AG08396 (cell line): Measurements from ENCODE around the gene IL17C.

ENCODE experiments used
- DNase-seq: peaks from one replicate; pipeline ENCODE4 v3.0.0; 2012; ENCODE audit warnings: low spot score, mixed read lengths

IL17C gene

DNA sequence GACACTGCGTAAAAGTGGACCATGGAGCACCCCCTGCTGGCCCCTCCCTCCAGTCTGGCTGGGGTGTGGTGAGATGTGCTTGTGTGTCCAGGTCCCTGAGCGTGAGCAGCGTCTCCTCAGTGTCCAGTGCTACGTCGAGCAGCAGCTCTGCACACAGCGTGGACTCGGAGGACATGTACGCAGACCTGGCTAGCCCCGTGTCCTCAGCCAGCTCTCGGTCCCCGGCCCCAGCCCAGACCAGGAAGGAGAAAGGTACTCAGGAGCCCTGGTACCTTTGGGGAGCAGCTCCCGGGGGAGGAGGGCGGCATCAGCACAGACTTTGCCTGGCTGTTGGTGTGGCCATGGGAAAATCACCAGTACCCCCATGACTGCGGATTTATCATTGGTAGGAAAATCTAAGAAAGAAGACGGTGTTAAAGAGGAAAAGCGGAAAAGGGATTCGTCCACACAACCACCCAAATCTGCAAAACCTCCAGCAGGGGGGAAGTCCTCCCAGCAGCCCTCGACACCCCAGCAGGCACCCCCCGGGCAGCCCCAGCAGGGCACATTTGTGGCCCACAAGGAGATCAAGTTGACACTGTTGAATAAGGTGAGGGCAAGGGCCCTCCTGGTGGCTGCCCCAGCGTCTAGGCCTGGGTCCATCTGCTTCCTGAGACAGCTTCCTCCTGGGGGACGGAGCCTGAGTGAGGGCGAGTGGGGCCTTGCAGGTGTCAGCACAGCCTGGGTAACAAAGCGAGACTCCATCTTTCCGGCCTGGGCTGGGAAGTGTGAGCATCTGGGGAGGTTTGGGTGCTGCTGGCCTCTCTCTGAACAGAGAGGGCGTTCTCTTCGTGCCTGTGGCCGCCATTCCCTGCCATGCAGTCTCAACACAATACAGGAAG is 10.6 kb upstream of the IL17C start:
- DNase-seq: no peak

DNA sequence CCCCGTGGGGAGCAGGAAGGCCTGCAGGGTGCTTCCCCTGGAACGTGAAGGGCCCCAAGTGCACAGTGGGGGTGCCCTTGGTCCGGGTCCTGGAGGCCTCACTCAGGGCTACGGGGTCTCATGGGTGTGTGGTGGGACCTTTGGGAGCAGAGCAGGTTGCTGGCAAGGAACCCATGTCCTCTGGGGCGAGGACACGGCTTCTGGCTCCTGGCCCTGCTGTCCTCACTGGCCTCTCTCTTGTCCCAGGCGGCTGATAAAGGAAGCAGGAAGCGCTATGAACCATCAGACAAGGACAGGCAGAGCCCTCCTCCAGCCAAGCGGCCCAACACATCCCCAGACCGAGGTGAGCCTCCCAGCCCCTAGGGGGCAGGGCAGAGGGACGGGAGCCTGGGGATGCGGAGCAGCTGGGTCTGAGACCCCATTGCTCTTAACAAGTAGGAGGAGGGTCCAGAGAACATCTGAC is 9.8 kb upstream of the IL17C start:
- DNase-seq: no peak

DNA sequence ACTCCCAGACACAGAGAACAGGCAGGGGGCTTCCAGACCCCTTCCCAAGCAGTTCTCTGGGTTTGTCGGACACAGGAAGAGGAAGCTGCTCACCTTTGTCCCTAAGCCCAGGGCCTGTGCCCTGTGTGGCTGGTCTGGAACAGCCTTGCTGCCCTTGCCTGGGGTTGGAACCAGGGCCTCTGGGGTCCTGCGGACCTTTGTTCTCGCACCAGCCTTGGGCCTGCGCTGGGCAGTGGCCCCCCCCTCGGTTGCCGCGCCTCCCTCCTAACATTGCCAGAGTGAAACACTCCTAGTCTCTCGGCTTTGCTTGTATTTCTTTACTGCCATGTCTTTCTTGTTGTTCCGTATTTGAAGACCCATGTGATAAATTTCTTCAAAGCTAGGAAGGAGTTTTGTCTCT is 8.5 kb upstream of the IL17C start:
- DNase-seq: no peak

DNA sequence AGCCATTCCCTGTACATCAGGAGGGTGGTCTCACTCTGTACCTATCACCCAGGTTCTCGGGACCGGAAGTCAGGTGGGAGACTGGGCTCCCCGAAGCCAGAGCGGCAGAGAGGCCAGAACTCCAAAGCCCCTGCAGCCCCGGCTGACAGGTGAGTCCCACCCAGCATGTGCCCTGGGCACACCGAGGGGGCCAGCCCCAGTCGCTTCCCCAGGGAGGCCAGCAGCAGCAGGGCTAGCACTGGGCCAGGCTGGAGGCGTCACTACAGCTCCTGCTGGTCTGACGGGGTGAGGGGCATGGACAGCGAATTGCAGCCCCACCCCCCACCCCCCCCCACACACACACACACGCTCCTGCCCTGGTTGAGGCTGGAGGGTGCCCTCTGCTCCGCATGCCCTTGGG is 7.9 kb upstream of the IL17C start:
- no peak for DNase-seq

DNA sequence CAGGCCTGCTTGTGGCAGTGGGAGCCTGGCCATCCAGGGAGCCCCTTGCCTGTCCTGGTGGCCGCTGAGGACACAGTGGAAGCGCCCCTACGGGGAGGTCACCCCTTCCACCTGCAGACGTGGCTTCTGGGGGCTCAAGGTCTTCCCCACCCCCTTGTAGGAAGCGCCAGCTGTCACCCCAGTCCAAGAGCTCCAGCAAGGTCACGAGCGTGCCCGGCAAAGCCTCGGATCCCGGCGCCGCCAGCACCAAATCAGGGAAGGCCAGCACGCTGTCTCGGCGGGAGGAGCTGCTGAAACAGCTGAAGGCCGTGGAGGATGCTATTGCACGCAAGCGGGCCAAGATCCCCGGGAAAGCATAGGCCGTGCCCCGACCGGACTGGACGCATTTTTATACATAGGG is 7.4 kb upstream of the IL17C start:
- no peak for DNase-seq

DNA sequence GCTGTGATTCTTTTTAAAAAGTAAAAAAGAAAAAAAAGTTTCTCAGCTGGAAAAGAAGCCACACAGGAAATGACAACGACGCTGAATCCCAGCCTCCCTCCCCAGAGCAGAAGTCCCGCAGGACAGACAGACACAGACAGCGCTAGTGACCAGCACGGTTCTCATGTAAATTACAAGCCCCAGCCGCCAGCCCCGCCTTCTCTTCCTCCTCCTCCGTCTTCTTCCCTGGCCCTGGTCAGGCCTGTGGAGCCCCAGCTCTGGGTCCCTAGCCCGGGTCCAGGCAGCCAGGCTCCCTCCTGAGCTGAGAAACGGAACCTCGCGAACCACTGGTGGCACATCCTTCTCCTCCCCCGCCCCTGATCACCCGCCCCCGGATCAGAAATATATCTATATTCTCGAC is 7.0 kb upstream of the IL17C start:
- DNase-seq: no peak

DNA sequence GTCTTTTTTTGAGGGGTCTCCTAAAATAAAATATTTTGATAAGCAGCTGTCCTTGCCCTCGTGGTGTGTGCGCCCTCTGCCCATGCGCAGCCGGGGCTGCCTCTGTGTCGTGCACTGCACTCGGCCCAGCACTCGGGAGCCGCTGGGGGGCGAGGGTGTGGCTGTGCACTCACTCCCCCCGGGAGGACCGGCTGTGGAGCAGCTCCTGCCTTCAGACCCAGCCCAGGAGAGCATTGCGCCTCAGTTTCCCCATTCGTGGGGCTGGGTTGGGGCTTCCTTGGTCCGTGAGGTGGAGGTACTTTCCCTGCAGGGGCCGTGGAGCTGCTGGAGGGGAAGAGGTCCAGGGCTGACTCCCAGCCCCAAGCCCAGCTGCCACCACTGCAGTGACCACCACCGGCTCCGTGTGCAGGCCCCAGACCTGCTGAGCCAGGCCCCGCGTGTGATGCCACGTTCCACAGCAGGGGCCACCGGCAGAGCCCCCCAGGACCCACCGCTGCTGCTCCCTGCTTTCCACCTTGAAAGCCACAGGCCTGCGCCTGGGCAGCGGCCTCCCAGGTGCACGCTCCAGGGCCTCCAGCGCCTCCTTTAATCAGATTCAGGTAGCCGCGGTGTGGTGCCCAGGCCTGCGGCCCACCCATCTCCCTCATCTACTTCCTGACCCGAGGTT is 6.3 kb upstream of the IL17C start:
- DNase-seq: no peak

DNA sequence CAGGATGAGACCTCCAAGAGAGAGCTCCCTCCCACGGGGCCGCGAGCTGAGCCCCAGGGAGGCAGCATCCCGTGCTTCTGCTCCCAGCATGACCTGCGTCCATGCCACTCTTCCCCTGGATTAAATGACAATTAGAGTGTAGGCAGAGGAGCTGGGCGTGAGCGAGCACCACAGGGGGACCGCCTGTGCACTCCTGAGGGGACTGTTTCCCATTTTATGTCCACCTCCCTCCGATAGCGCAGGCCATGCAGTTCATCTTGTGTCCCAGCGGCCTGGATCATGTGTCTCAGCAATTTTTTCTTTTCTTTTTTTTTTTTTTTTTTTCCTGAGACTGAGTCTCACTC is 5.8 kb upstream of the IL17C start:
- DNase-seq: no peak

DNA sequence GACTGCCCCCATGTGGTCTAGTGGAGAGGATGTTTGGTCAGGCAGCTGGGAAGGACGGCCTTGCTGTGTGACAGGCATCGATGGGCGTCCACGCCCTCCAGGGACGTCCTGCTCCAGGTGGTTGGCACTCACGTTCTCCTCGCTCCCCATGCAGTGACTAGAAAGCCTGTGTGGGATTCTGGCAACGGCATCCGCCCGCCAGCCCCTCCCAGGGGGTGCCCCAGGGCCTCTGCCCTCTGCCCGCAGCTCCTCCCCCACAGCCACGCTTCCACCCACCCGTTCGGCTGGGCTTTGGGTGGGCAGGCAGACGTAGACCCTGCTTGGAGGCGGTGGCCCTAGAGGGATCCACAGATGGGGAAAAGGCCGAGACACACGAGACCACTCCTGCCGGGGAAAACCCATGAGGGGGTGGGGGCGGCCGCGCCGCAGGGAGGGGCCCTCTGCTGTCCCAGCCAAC is 4.7 kb upstream of the IL17C start:
- peak; percentile 61 for DNase-seq

DNA sequence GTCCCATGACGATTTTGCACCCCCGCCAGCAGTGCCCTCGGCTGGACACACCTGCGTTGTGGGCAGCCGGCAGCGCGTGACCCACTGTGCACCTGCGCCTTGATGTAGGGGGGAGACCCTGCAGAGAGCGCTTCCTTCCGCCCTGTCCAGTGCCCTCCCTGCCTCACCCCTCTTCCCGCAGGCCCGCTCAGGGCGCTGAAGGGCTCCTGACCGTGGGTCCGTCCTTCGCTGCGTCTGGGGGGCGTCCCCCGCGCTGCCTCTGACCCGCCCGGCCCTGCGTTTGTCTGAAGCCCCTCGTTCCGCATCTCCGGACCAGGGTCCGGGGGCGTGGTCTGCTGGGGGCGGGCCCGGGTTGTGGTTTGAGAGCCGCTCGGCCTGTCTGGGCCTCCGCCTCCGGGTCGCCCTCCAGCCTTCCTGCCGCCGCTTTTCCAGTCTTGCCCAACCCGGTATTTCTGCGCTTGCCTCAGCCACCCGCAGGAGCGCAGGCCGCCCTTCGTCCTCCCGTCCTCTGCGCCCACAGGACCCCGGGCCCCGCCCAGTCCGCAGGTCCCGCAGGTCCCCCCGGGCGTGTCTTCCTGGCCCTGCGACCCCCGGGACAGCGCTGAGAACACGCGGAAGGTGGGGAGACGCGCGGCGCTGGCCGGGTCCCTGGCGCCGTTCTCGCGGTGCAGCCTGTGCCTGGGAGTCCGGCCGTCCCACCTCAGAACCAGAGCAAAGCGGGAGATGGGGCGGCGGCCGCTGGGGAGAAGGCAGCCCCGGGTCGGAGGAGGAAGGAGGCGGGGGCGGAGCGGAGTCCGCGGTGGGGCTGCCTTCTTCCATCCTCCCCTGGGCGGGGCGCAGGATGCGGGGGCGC is 4.0 kb upstream of the IL17C start:
- DNase-seq: peak; percentile 68

DNA sequence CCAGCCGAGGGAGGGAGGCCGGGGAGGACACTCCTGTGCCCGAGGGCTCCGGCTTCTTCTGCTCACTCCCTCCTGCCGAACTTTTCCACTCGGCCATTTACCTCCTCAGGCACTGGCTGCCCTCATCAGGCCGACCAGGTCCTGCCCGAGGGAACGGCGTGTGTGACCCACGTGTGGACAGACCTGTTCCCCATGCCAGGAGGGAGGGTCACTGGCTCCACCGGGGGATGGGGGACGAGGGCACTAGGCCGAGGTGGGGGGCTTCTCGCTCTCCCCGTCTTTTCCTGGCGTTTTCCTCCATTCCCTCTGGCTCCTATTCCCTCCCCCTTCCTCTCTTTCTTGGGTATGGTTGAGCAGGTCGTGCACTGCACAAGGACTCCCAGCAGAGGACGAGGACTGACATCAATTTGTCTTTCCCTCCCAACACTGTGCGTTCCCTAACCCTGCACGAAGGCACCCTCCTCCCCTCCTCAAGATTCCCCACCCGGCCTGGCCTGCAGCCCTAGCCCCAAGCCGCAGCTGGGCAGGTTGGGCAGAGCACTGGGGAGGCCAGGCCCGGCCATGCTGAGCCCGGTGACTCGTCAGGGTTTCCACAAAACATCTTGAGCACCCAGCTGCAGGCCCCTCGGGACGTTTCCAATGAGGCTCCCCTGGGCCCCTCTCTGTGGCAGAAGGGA is 3.2 kb upstream of the IL17C start:
- peak; percentile 55 for DNase-seq

DNA sequence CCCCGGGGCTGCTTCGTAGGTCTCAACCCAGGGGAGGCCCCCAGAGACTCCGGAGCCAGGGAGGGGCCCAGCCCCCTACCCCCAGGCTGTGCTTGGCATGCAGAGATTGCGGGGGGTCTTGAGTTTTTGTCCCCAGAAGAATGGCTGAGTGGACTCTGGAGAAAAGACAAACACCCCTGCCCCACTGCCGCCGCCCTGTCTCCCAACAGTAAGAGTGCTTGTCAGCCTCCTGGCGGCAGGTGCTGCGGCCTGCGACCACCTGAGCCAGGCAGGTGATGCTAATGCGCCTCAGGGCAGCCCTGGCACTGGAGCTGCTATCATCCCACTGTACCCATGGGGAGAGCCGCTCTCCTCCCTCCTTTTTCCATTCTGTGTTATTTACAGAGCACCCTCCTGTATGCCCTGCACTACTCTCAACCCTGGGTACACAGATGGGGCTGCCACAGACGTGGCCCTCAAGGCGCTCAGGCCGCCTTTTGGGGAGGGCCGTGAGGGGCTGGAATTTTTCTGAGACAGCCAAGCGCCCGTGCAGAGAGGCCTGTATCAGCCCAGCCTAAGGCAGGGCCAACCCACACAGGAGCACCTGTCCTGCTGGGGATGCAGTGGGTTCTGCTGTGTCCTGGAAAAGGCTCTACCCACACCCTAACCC is 2.6 kb upstream of the IL17C start:
- no peak for DNase-seq

DNA sequence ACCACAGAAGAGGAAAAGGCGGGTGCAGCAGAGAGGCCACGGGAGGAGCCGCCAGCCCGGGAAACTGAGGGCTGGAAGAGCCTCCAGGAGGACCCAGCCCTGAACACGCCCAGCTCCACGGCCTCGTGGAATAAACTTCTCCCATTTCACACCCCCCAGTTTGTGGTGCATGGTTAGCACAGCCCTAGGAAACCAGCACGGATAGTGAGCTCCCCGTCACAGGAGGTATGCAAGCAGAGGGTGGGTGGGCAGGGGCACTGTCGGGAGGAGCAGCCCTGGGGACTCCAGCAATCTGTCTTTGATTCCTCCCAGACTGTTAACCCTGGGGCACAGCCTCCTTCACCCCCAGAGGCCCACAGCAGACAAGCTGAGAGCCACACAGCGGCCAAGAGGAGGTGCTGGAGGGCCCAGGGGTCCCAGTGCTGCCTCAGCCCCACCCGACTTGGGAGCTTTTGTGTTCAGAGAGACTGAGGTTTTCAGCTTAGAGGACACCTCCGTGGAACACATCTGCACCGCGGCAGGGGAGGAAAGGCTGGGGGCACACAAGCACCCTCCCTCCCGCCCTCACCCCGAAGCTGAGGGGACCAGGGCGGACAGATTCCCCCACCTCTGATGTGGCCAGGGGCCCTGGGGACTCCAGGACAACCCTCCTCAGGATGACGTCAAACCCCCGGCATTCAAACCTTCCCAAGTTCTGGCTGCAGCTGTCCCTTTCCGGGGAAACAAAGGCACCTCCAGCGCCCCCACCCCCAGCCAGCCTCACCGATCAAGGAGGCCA is 1.7 kb upstream of the IL17C start:
- no peak for DNase-seq

DNA sequence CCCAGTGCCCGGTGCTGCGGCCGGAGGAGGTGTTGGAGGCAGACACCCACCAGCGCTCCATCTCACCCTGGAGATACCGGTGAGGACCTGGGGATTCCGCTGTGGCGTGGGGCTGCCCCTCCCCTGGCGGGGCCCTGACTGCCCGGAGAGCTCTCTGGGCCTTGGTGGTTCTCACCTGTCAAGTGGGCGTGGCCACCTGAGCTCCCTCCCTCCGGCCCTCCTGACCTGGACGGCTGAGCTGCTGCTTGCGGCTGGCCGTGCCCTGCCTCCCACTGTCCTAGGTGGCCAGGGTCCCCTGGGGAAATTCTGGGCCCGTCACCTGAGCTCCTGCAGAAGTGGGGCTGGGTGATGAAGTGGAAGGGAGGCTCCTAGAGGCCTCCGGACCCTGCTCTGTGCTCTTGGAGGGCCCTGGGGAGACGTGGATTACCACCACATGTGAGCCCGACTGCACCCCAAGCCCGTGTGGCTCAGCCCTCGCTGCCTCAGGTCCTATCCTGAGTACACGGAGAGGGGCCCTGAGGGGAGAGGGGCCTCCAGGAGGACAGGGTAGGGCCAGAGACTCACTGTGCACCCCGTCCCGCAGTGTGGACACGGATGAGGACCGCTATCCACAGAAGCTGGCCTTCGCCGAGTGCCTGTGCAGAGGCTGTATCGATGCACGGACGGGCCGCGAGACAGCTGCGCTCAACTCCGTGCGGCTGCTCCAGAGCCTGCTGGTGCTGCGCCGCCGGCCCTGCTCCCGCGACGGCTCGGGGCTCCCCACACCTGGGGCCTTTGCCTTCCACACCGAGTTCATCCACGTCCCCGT is 1.1 kb downstream of the IL17C start:
- DNase-seq: peak; percentile 65

DNA sequence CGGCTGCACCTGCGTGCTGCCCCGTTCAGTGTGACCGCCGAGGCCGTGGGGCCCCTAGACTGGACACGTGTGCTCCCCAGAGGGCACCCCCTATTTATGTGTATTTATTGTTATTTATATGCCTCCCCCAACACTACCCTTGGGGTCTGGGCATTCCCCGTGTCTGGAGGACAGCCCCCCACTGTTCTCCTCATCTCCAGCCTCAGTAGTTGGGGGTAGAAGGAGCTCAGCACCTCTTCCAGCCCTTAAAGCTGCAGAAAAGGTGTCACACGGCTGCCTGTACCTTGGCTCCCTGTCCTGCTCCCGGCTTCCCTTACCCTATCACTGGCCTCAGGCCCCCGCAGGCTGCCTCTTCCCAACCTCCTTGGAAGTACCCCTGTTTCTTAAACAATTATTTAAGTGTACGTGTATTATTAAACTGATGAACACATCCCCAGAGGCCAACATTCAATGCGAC is 1.7 kb downstream of the IL17C start:
- no peak for DNase-seq

DNA sequence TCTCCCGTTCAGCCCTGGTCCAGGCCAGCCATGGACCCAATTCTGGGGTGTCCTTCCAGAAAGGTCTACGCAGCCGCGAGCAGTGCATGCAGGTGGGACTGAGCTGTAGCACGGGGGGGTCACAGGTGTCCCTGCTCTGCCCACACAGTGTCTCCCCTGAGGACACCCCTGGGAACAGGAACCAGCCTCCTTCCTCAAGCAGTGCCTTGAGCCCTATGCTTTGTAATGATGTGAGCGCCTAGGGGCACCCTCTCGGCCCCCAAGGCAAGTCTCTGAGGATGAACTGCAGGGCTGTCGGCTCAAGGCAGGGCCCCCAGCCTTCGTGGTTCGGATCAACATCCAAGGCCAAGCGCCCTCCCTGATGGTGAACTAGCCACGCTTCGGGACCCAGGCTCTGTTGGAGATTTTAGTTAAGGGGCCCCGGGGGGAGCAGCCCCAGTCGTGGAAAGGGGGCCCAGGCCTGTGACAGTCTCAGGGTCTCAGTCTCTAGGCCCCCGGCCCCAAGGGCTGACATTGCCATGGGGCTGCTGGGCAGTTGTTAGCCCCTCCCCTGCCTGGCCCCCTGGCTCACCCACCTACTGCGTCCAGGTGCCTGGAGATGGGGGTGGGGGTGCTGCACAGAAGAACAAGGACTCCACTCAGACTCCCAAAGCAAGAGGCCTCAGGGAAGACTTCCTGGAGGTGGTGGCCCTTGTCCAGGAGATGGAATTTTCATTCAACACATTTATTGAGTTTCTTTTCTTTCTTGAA is 2.3 kb downstream of the IL17C start:
- DNase-seq: no peak

DNA sequence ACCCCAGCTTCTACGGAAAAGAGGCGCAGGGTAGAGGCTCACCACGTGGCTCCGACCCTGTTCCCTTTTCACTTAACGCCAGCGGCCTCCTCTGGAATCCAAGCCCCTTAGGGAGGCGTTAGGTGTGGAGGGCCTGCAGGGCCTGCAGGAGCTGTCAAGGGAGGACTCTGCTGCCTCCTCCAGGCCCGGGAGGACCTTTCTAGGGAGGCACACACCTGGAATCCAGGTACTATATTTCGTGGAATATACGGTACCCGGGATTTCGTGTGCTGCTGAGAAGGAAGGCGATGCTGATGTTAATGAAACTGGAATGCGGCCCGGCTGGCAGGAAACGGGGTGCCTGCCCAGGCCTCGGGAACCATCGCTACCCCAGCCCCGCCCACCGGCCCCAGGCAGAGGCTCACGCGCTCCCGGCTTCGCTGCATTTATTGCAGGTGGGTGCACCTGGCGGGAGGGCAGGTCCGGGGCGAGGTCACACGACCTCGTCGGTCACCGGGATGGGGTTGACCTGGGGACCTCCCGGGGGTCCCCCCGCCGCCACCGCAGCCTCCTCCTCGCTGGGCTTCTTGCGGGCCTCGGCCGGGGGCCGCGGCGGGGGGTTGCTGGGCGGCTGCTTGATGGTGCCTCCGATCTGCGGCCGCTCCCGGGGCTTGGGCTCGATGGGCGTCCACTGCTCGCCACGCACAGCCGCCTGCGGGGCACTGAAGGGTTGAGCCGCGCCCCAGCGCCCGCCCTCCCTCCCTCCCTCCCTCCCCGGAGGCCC is 4.7 kb downstream of the IL17C start:
- no peak for DNase-seq

DNA sequence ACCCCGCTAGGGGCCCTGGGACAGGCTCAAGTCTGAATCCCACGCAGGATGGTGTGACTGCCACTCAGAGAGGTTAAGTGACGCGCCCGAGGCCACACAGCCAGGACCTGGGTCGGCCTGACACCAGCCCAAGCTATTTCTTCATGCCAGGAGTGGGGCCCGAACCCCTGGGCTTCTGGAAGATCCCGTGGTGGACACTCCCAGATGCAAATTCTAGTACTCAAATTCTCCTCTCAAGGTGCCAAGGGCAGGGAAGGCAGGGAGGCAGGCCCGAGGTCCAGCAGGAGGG is 5.2 kb downstream of the IL17C start:
- no peak for DNase-seq

DNA sequence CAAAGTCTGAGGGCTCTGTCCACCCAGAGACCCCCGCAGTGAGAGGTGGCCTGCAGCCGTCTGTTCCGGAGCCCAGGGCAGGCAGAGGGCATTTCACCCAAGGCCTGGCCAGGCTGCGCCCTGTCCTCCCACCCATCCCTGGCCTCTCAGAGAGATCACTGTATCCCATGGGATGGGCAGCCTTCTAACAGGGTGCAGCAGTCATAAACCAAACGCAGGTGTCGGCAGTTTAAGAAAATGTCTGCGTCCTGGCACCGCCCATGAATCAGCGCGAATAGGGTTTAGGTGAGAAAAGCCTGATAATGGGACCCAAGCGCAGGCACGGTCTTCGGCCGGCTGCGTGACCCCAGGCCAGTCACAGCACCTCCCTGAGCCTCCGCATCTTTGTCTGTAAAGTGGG is 7.1 kb downstream of the IL17C start:
- DNase-seq: no peak
